ENCODE data around the gene SLC6A6.

Gene SLC6A6

GRCh38 chr3:14477311-14477935 is 75.0 kb downstream of the SLC6A6 start:
- no peaks in the 10 kb centered on the region; the same call in 1 of the 2 replicates for H3K4me1 ChIP-seq
- no peaks in the 10 kb centered on the region for H3K9me3 ChIP-seq
- TF ChIP-seq, protein P1, sequence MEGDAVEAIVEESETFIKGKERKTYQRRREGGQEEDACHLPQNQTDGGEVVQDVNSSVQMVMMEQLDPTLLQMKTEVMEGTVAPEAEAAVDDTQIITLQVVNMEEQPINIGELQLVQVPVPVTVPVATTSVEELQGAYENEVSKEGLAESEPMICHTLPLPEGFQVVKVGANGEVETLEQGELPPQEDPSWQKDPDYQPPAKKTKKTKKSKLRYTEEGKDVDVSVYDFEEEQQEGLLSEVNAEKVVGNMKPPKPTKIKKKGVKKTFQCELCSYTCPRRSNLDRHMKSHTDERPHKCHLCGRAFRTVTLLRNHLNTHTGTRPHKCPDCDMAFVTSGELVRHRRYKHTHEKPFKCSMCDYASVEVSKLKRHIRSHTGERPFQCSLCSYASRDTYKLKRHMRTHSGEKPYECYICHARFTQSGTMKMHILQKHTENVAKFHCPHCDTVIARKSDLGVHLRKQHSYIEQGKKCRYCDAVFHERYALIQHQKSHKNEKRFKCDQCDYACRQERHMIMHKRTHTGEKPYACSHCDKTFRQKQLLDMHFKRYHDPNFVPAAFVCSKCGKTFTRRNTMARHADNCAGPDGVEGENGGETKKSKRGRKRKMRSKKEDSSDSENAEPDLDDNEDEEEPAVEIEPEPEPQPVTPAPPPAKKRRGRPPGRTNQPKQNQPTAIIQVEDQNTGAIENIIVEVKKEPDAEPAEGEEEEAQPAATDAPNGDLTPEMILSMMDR (IDR thresholded peaks at IDR 0.05; ENCODE audit: low read depth, low read length): no peak
- H3K4me3 ChIP-seq (ENCODE audit: low read depth, low read length): no peak overlapping the region
- H3K36me3 ChIP-seq: peaks cover 29% of the 10 kb centered on the region
- DNase-seq: no peak
- no peaks in the 10 kb centered on the region for H3K27me3 ChIP-seq

DNA sequence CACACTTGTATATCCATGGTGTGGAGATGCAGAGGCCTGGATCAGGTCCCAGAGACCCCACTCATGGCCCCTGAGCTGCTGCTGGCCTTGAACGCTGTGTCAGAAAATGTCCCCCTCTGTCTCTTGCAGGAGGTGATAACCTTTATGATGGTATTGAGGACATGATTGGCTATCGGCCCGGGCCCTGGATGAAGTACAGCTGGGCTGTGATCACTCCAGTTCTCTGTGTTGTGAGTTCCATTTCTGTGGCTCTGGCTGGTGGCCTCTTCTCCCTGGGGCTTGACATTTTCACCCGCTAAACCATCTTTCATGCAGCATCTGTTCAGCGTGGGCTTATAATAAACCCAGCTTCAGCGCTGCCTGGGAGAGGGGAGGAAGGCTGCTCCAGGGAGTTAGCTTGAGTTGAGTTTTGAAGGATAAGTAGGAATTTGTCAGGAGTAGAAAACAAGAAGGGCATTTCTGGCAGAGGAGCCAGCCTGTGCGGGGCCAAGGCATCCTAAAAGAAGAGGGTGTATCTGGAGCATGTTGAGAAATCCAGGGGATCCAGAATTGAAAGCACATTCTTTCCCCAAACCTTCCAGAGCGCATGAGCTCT is 76.6 kb downstream of the SLC6A6 start:
- H3K4me3 ChIP-seq (ENCODE audit: low read depth, low read length): no peak overlapping the region
- DNase-seq: no peak
- no peaks in the 10 kb centered on the region for H3K27me3 ChIP-seq
- no peaks in the 10 kb centered on the region for H3K9me3 ChIP-seq
- TF ChIP-seq, protein P1 (IDR thresholded peaks at IDR 0.05; ENCODE audit: low read depth, low read length): no peak
- H3K36me3 ChIP-seq: peaks cover 29% of the 10 kb centered on the region
- no peaks in the 10 kb centered on the region; the same call in 1 of the 2 replicates for H3K4me1 ChIP-seq

- peaks cover 29% of the 10 kb centered on the region for H3K36me3 ChIP-seq
- H3K9me3 ChIP-seq: no peaks in the 10 kb centered on the region
- TF ChIP-seq, protein P1 (IDR thresholded peaks at IDR 0.05; ENCODE audit: low read depth, low read length): no peak
- H3K4me3 ChIP-seq (ENCODE audit: low read depth, low read length): no peak overlapping the region
- no peaks in the 10 kb centered on the region for H3K27me3 ChIP-seq
- H3K4me1 ChIP-seq: no peaks in the 10 kb centered on the region; the same call in 1 of the 2 replicates
- DNase-seq: no peak
Measured at GRCh38 chr3:14479591-14479990, 77.2 kb downstream of the SLC6A6 start.

GRCh38 chr3:14480207-14481017 is 78.0 kb downstream of the SLC6A6 start:
- peaks cover 29% of the 10 kb centered on the region for H3K36me3 ChIP-seq

DNA sequence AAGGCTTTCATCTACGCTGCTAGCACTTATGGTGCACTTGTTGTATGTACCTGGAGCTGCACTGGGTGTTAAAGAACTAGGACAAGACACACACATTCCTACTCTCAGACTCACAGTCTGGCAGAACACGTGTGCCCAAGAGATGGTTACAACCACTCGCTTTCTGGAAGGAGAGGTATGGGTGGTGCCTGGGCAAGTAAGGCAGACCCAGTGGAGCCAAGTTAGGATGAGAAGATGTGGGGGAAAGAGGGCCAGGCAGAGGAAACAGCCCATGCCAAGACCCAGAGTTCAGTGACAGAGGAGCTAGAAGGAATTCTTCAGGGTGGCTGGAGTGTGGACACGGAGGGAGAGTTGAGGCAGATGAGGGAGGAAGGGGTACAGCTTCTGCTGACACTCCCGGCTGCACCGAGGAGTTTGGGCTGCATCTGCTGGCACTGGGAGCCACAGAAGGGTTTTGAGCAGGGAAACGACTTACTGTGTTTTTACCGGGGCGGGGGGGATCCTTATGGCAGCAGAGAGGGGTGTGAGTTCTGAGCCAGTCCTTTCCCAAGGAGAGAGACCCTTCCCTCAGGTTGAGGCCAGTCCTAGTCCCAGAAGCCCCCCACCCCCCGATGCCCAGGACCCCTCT is 78.7 kb downstream of the SLC6A6 start:
- no peak for DNase-seq
- peaks cover 29% of the 10 kb centered on the region for H3K36me3 ChIP-seq
- H3K4me1 ChIP-seq: no peaks in the 10 kb centered on the region; the same call in 1 of the 2 replicates
- no peaks in the 10 kb centered on the region for H3K27me3 ChIP-seq
- no peak overlapping the region for H3K4me3 ChIP-seq (ENCODE audit: low read depth, low read length)
- no peaks in the 10 kb centered on the region for H3K9me3 ChIP-seq
- TF ChIP-seq, protein P1 (IDR thresholded peaks at IDR 0.05; ENCODE audit: low read depth, low read length): no peak

More at GRCh38 chr3:14480207-14481017, 78.0 kb downstream of the SLC6A6 start:
- no peaks in the 10 kb centered on the region for H3K27me3 ChIP-seq
- no peak overlapping the region for H3K4me3 ChIP-seq (ENCODE audit: low read depth, low read length)
- H3K4me1 ChIP-seq: no peaks in the 10 kb centered on the region; the same call in 1 of the 2 replicates
- H3K9me3 ChIP-seq: no peaks in the 10 kb centered on the region
- TF ChIP-seq, protein P1 (IDR thresholded peaks at IDR 0.05; ENCODE audit: low read depth, low read length): no peak
- DNase-seq: peak; percentile 67

All from BE2C (cell line).